Panc1 (cell line): ENCODE data around the gene NCK2. TPM values are rescaled to one million over a fixed set of nuclear protein-coding genes. Genes with fewer than 3 reads are reported as not detected.

Experiments used
- ATAC-seq: fragments of 200-7000 bp; cut with Tn5 transposase; 2 replicates; pipeline ENCODE4 v1.9.1; 2020; ENCODE audit warnings: mild to moderate bottlenecking, moderate library complexity
- BruUV-seq: library from RNA; stranded (reverse); fragments of 400-500 nt; replicated peaks from 2 replicates; lab custom pipeline; 2021; lab: Mats Ljungman, UMichigan
- CTCF ChIA-PET: fragments of 300-600 bp; sonication (Branson Sonifier 250); formaldehyde crosslinking; loops from one replicate; lab custom pipeline; 2022; ENCODE audit warnings: antibody characterized with exemption; lab: Charles Lee
- POLR2A ChIA-PET: fragments of 300-600 bp; sonication (Branson Sonifier 250); formaldehyde crosslinking; loops from one replicate; lab custom pipeline; 2022; ENCODE audit warnings: antibody characterized with exemption; lab: Charles Lee
- DNase-seq: peaks from one replicate; pipeline ENCODE4 v3.0.0-alpha.2; 2010; ENCODE audit warnings: low read depth, low spot score
- H3K27ac ChIP-seq: 2 replicates; pipeline ENCODE4 v1.5.1; 2011; ENCODE audit warnings: mild to moderate bottlenecking, low read length, inconsistent platforms
- H3K27me3 ChIP-seq: fragments of 200-500 bp; sonication (Bioruptor generic); 2 replicates; pipeline ENCODE4 v1.6.0; 2014; ENCODE audit warnings: low read length, inconsistent platforms; ENCODE audit not compliant: control insufficient read depth, insufficient read depth
- H3K36me3 ChIP-seq: fragments of 200-500 bp; sonication (Bioruptor generic); 2 replicates; pipeline ENCODE4 v1.5.1; 2014; ENCODE audit warnings: inconsistent platforms, mild to moderate bottlenecking, low read length, moderate library complexity; ENCODE audit not compliant: control insufficient read depth, insufficient read depth
- H3K4me1 ChIP-seq: 2 replicates; pipeline ENCODE4 v1.5.1; 2011; ENCODE audit warnings: inconsistent platforms, mild to moderate bottlenecking, low read length, moderate library complexity; ENCODE audit not compliant: control insufficient read depth, insufficient read depth
- H3K4me3 ChIP-seq, 2 experiments: 2 replicates each; pipeline ENCODE4 v1.5.1; 2011 to 2012; ENCODE audit warnings: low read depth in 2 of 2, low read length in 2 of 2, mild to moderate bottlenecking in 2 of 2, inconsistent platforms in 1 of 2, moderate library complexity in 1 of 2
- H3K9me3 ChIP-seq: fragments of 200-500 bp; sonication (Bioruptor generic); 2 replicates; pipeline ENCODE4 v1.5.1; 2014; ENCODE audit warnings: low read depth, mild to moderate bottlenecking, inconsistent platforms, low read length, moderate library complexity; ENCODE audit not compliant: control insufficient read depth, insufficient read depth
- POLR2AphosphoS5 ChIP-seq: IDR thresholded peaks from 2 replicates; pipeline ENCODE4 v1.6.1; 2012; ENCODE audit warnings: mild to moderate bottlenecking, low read depth, low read length, moderate library complexity
- SIN3A ChIP-seq: IDR thresholded peaks from 2 replicates; pipeline ENCODE4 v1.6.1; 2012; ENCODE audit warnings: low read depth, mild to moderate bottlenecking, low read length, moderate library complexity, borderline replicate concordance; ENCODE audit not compliant: insufficient read depth
- TCF7L2 ChIP-seq: IDR thresholded peaks from 2 replicates; pipeline ENCODE4 v1.6.1; 2011; ENCODE audit warnings: mild to moderate bottlenecking, low read depth, low read length, inconsistent platforms
- in situ Hi-C: cut with HindIII; loops from 2 replicates; pipeline ENCODE4 v1.10.0; 2016; ENCODE audit warnings: low sequenced_read_pairs, low pct_unique_long_range_greater_than_20kb
- intact Hi-C: fragments of 100-400 bp; cut with micrococcal nuclease; formaldehyde crosslinking; loops from one replicate; pipeline ENCODE4 v1.10.0; 2022; ENCODE audit not compliant: unreplicated experiment
- total RNA-seq: library from RNA; stranded (reverse); gene quantifications from one replicate; pipeline ENCODE4 v1.2.1, GENCODE V29; 2021; ENCODE audit not compliant: unreplicated experiment
- TF ChIP-seq, protein P1 (sequence below), 2 experiments: IDR thresholded peaks; 2 replicates each; pipeline ENCODE4 v1.6.1; 2011 to 2012; ENCODE audit warnings: low read depth in 2 of 2, control low read depth in 1 of 2, low read length in 1 of 2, mild to moderate bottlenecking in 1 of 2, moderate library complexity in 1 of 2; ENCODE audit not compliant: insufficient read depth in 1 of 2
- TF ChIP-seq, protein P2 (sequence below): fragments of 450-650 bp; IDR thresholded peaks from 2 replicates; pipeline ENCODE4 v1.5.1; 2017; ENCODE audit warnings: mild to moderate bottlenecking

Gene NCK2
- total RNA-seq, 1 experiment from 2014 or later, result 60.7 TPM

DNA sequence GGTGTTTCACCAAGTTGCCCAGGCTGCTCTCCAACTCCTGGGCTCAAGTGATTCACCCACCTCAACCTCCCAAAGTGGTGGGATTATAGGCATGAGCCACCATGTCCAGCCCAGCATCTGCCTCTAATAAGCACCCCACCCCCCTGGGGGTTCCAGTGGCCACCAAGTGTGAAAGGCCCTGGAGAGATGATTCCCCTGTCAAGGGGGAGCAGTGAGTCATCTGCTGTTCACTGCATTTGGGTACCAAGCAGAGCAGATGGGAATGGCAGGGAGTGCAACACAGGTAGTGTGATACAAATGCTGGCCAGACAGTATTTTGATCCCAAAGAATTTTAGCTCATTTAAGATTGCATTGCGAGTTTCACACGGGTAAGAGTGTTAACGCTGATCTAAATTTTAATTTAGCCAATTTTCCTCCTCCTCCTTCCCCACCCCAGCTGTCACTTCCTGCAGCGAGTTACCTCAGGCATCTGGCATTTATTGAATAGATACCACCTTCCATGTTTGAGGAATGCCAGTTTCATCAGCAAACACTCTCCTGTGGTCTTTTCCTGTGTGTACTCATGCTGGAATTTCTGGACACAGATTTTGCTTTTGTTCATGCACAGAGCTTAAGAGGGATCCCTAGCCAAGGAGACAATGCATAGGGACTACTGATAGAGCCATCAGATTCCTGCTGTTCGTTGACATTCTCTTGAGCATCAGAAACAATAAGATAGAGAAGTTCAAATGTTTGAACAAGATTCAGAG is 32.4 kb upstream of the NCK2 start:
- ChIA-PET POLR2A (no interaction called here), CTCF (no interaction called here)
- peak; percentile 20 for DNase-seq
- no peak for TF ChIP-seq POLR2AphosphoS5
- peaks cover 3% of the 10 kb centered on the region; the same call in 1 of the 2 replicates for H3K27me3 ChIP-seq
- in situ Hi-C loops, result no loop called here
- H3K36me3 ChIP-seq, result no peaks in the 10 kb centered on the region
- no peak overlapping the region for H3K27ac ChIP-seq
- ATAC-seq, result no peak
- intact Hi-C loops, result no loop called here
- no TSS peak for BruUV-seq
- no peak overlapping the region for H3K4me3 ChIP-seq
- no peaks in the 10 kb centered on the region for H3K4me1 ChIP-seq
- H3K9me3 ChIP-seq, result no peaks in the 10 kb centered on the region

DNA sequence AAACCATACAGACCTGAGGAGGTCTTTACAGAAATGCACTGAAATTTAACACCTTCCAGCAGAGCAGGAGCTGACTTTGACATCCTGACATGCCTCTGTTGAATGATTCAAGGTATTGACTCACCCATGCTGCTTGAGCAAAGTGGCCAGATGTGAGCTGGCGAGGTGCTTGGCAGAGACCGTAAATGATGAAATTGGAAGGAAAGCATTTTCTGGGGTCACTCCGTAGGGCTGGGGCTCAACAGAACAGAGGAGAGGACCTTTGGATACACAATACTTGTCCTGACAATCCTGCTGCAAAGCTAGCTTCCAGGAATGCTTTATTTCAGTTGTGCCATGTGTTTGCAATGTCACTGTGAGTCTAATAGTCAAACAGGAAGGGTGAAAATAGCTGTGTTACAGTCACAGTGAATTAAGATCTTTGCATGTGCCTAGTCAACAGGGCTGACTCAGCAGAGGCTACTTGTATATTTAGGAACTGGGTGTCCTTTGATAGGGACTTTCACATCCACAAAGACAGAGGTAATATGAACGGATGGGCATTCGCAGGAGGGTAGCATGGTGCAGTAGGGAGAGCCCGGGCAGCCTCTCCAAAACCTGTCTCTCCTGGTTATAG is 31.6 kb upstream of the NCK2 start:
- POLR2A ChIA-PET, result no interaction called here
- intact Hi-C loops, result no loop called here
- Histone ChIP-seq H3K27ac (no peak overlapping the region), H3K36me3 (no peaks in the 10 kb centered on the region), H3K4me3 (no peak overlapping the region), H3K9me3 (no peaks in the 10 kb centered on the region), H3K27me3 (peaks cover 7% of the 10 kb centered on the region; the same call in 1 of the 2 replicates), H3K4me1 (no peaks in the 10 kb centered on the region)
- no peak for ATAC-seq
- in situ Hi-C loops, result no loop called here
- BruUV-seq, result no TSS peak
- peak; percentile 76 for DNase-seq
- CTCF ChIA-PET, result no interaction called here
- TF ChIP-seq, protein P1, sequence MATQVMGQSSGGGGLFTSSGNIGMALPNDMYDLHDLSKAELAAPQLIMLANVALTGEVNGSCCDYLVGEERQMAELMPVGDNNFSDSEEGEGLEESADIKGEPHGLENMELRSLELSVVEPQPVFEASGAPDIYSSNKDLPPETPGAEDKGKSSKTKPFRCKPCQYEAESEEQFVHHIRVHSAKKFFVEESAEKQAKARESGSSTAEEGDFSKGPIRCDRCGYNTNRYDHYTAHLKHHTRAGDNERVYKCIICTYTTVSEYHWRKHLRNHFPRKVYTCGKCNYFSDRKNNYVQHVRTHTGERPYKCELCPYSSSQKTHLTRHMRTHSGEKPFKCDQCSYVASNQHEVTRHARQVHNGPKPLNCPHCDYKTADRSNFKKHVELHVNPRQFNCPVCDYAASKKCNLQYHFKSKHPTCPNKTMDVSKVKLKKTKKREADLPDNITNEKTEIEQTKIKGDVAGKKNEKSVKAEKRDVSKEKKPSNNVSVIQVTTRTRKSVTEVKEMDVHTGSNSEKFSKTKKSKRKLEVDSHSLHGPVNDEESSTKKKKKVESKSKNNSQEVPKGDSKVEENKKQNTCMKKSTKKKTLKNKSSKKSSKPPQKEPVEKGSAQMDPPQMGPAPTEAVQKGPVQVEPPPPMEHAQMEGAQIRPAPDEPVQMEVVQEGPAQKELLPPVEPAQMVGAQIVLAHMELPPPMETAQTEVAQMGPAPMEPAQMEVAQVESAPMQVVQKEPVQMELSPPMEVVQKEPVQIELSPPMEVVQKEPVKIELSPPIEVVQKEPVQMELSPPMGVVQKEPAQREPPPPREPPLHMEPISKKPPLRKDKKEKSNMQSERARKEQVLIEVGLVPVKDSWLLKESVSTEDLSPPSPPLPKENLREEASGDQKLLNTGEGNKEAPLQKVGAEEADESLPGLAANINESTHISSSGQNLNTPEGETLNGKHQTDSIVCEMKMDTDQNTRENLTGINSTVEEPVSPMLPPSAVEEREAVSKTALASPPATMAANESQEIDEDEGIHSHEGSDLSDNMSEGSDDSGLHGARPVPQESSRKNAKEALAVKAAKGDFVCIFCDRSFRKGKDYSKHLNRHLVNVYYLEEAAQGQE (IDR thresholded peaks at IDR 0.05; ENCODE audit: insufficient read depth in 1 of 2, low read depth in 2 of 2, low read length in 1 of 2), result no peak
- no peak for TF ChIP-seq TCF7L2
- no peak for TF ChIP-seq POLR2AphosphoS5
- TF ChIP-seq, protein P2, sequence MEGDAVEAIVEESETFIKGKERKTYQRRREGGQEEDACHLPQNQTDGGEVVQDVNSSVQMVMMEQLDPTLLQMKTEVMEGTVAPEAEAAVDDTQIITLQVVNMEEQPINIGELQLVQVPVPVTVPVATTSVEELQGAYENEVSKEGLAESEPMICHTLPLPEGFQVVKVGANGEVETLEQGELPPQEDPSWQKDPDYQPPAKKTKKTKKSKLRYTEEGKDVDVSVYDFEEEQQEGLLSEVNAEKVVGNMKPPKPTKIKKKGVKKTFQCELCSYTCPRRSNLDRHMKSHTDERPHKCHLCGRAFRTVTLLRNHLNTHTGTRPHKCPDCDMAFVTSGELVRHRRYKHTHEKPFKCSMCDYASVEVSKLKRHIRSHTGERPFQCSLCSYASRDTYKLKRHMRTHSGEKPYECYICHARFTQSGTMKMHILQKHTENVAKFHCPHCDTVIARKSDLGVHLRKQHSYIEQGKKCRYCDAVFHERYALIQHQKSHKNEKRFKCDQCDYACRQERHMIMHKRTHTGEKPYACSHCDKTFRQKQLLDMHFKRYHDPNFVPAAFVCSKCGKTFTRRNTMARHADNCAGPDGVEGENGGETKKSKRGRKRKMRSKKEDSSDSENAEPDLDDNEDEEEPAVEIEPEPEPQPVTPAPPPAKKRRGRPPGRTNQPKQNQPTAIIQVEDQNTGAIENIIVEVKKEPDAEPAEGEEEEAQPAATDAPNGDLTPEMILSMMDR, result no peak
- no peak for TF ChIP-seq SIN3A

DNA sequence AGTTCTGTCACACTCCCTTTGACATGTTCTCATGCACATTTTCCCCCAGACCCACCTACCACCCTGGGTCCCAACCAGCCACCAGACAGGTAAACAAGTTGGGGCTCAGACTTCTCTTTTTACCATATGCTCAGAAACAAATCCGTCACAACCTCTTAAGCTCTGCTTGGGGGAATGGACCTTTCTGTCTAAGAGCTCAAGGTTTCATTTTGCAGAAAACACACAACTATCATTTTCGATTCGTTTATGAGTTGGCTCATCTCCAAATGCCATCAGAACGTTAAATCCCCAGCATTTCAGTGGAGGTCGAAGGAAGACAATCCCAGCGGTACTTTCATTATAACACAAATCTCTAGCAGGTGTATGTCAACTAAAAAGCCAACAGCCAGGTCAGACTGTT is 30.6 kb upstream of the NCK2 start:
- Histone ChIP-seq H3K4me1 (no peaks in the 10 kb centered on the region), H3K27ac (no peak overlapping the region), H3K27me3 (peaks cover 8% of the 10 kb centered on the region; the same call in 1 of the 2 replicates), H3K9me3 (no peaks in the 10 kb centered on the region), H3K4me3 (no peak overlapping the region), H3K36me3 (no peaks in the 10 kb centered on the region)
- no TSS peak for BruUV-seq
- TF ChIP-seq, protein P1 (IDR thresholded peaks at IDR 0.05; ENCODE audit: insufficient read depth in 1 of 2, low read depth in 2 of 2, low read length in 1 of 2), result no peak
- TF ChIP-seq, protein P2, result no peak
- TF ChIP-seq SIN3A, result no peak
- TF ChIP-seq TCF7L2, result no peak
- TF ChIP-seq POLR2AphosphoS5, result no peak
- ChIA-PET POLR2A (no interaction called here), CTCF (no interaction called here)
- intact Hi-C loops, result no loop called here
- DNase-seq, result no peak
- no peak for ATAC-seq
- in situ Hi-C loops, result no loop called here
